Endothelial cell of umbilical vein (primary cell): ENCODE results near the gene RGR. TPM values are rescaled to one million over a fixed set of nuclear protein-coding genes. Genes with fewer than 3 reads are reported as not detected.

Experiments used
- BruUV-seq: library from RNA; stranded (reverse); fragments of 400-500 nt; replicated peaks from 2 replicates; lab custom pipeline; 2021; lab: Mats Ljungman, UMichigan
- CTCF ChIA-PET: fragments of 300-600, 350-600 bp; sonication (Branson Sonifier 250); formaldehyde crosslinking; loops from one replicate; lab custom pipeline; 2021; ENCODE audit warnings: antibody characterized with exemption, inconsistent platforms; lab: Charles Lee
- POLR2A ChIA-PET: fragments of 300-600, 350-600 bp; sonication (Branson Sonifier 250); formaldehyde crosslinking; loops from one replicate; lab custom pipeline; 2021; ENCODE audit warnings: antibody characterized with exemption, inconsistent platforms; lab: Charles Lee
- DNase-seq: peaks from one replicate; pipeline ENCODE4 v3.0.0-alpha.2; 2011; ENCODE audit warnings: low read depth, low spot score
- FAIRE-seq: peaks from 2 replicates; lab custom pipeline; 2011; peaks lifted over from hg19 to GRCh38; lab: Jason Lieb, UNC
- H2AFZ ChIP-seq: 2 replicates; pipeline ENCODE4 v1.6.0; 2012; ENCODE audit warnings: low read depth, low read length, control low read depth, inconsistent platforms
- H3K27ac ChIP-seq: 2 replicates; pipeline ENCODE4 v1.5.1; 2011; ENCODE audit warnings: low read depth, mild to moderate bottlenecking, control low read depth, low read length, moderate library complexity; ENCODE audit not compliant: insufficient read depth
- H3K27me3 ChIP-seq, 2 experiments: 2 replicates each; pipeline versions ENCODE4 v1.6.0 to v1.6.1; 2011; ENCODE audit warnings: low read length in 2 of 2, mixed read lengths in 1 of 2; ENCODE audit not compliant: control insufficient read depth in 2 of 2, insufficient read depth in 2 of 2
- H3K36me3 ChIP-seq, 2 experiments: 2 replicates in 1 of 2; 3 replicates in 1 of 2; pipeline ENCODE4 v1.5.1; 2011; ENCODE audit warnings: low read length in 2 of 2, mild to moderate bottlenecking in 1 of 2, moderate library complexity in 1 of 2; ENCODE audit not compliant: control insufficient read depth in 2 of 2, insufficient read depth in 2 of 2; ENCODE audit errors: extremely low read depth in 1 of 2
- H3K4me1 ChIP-seq: 3 replicates; pipeline ENCODE4 v1.5.1; 2011; ENCODE audit warnings: mild to moderate bottlenecking, low read length; ENCODE audit not compliant: control insufficient read depth, insufficient read depth; ENCODE audit errors: extremely low read depth
- H3K4me2 ChIP-seq: 2 replicates; pipeline ENCODE4 v1.6.1; 2011; ENCODE audit warnings: low read length, control low read depth, mixed read lengths; ENCODE audit not compliant: insufficient read depth
- H3K4me3 ChIP-seq, 3 experiments: fragments of 200-600 bp in 1 of 3; sonication (generic), shearing (Covaris generic) in 1 of 3; replicated peaks in 1 of 3; 2 replicates each; pipeline ENCODE4 v1.5.1; 2011 to 2016; ENCODE audit warnings: control low read depth in 3 of 3, low read length in 3 of 3, mild to moderate bottlenecking in 2 of 3, inconsistent platforms in 1 of 3, low read depth in 1 of 3, moderate library complexity in 1 of 3; ENCODE audit not compliant: insufficient read depth in 1 of 3
- H3K79me2 ChIP-seq: 2 replicates; pipeline ENCODE4 v1.6.0; 2012; ENCODE audit warnings: low read length, inconsistent platforms; ENCODE audit not compliant: control insufficient read depth, insufficient read depth
- H3K9ac ChIP-seq: replicated peaks from 2 replicates; pipeline ENCODE3; 2011; ENCODE audit warnings: low read length, control low read depth; ENCODE audit not compliant: insufficient read depth; ENCODE audit errors: extremely low read depth
- H3K9me1 ChIP-seq: replicated peaks from 3 replicates; pipeline ENCODE4 v1.6.0; 2011; ENCODE audit warnings: mild to moderate bottlenecking, low read length; ENCODE audit not compliant: control insufficient read depth, insufficient read depth; ENCODE audit errors: extremely low read depth
- H3K9me3 ChIP-seq: replicated peaks from 2 replicates; pipeline ENCODE4 v1.5.1; 2012; ENCODE audit warnings: low read length, inconsistent platforms; ENCODE audit not compliant: control insufficient read depth, insufficient read depth
- H4K20me1 ChIP-seq: replicated peaks from 2 replicates; pipeline ENCODE3; 2011; ENCODE audit warnings: mild to moderate bottlenecking, low read length; ENCODE audit not compliant: control insufficient read depth, insufficient read depth; ENCODE audit errors: extremely low read depth
- CTCF ChIP-seq, 2 donors: IDR thresholded peaks; 1 replicate in 1 of 2; 2 replicates in 1 of 2; pipeline ENCODE4 v1.5.1; 2011; ENCODE audit warnings: low read length in 2 of 2, mild to moderate bottlenecking in 2 of 2, moderate library complexity in 2 of 2, control low read depth in 1 of 2, inconsistent platforms in 1 of 2, low read depth in 1 of 2; ENCODE audit not compliant: insufficient read depth in 1 of 2; ENCODE audit errors: extremely low read depth in 1 of 2
- EZH2 ChIP-seq: IDR thresholded peaks from 2 replicates; pipeline ENCODE4 v1.6.1; 2012; ENCODE audit warnings: borderline replicate concordance, low read depth, mild to moderate bottlenecking, moderate library complexity, low read length, inconsistent platforms; ENCODE audit not compliant: severe bottlenecking
- FOS ChIP-seq: IDR thresholded peaks from 2 replicates; pipeline ENCODE4 v1.6.1; 2011; ENCODE audit warnings: mild to moderate bottlenecking, low read length, moderate library complexity, borderline replicate concordance; ENCODE audit not compliant: insufficient read depth
- GATA2 ChIP-seq: IDR thresholded peaks from 2 replicates; pipeline ENCODE4 v1.7.0; 2011; ENCODE audit warnings: low read depth, mild to moderate bottlenecking, moderate library complexity, mixed read lengths, low read length; ENCODE audit not compliant: insufficient read length, insufficient read depth
- JUN ChIP-seq: IDR thresholded peaks from 2 replicates; pipeline ENCODE4 v1.6.1; 2011; ENCODE audit warnings: borderline replicate concordance, low read depth; ENCODE audit not compliant: insufficient read length, insufficient read depth
- MAX ChIP-seq: IDR thresholded peaks from 2 replicates; pipeline ENCODE4 v1.6.1; 2011; ENCODE audit not compliant: insufficient read depth, insufficient read length
- MYC ChIP-seq: IDR thresholded peaks from one replicate; pipeline ENCODE4 v1.6.1; 2011; ENCODE audit warnings: mild to moderate bottlenecking, low read depth, low read length
- POLR2A ChIP-seq: IDR thresholded peaks from 2 replicates; pipeline ENCODE4 v1.6.1; 2012; ENCODE audit warnings: low read depth, mild to moderate bottlenecking, control low read depth, low read length
- POLR2AphosphoS5 ChIP-seq: IDR thresholded peaks from 2 replicates; pipeline ENCODE4 v1.6.1; 2012; ENCODE audit warnings: low read depth, mild to moderate bottlenecking, control low read depth, low read length, moderate library complexity; ENCODE audit not compliant: insufficient read depth
- dilution Hi-C: fragments of 300-500 bp; cut with MboI; formaldehyde crosslinking; loops from one replicate; pipeline ENCODE4 v1.15.0; 2019; ENCODE audit warnings: low sequenced_read_pairs; ENCODE audit not compliant: extremely low pct_ligation_motif_present
- intact Hi-C: fragments of 100-400 bp; cut with micrococcal nuclease; formaldehyde crosslinking; loops from one replicate; pipeline ENCODE4 v1.10.0; 2022
- polyA plus RNA-seq, 4 experiments: library from polyadenylated mRNA; depleted of rRNA in 3 of 4; stranded (reverse) in 3 of 4; unstranded in 1 of 4; fragments of >200 nt; gene quantifications; 2 replicates each; pipeline versions ENCODE4 v1.2.1 to v1.2.3, GENCODE V29; 2011 to 2012; ENCODE audit warnings: missing spikeins in 1 of 4
- total RNA-seq: library from RNA; stranded (reverse); gene quantifications from 2 replicates; pipeline ENCODE4 v1.2.3, GENCODE V29; 2021

The RGR gene
- total and polyA plus RNA-seq, 2 donors (not counting 3 experiments of a cell fraction or from before 2014, with no cell fraction given) = not detected

- no peak overlapping the region for H3K4me3 ChIP-seq
- peaks cover 0 to 1% of the 10 kb centered on the region in 2 experiments for H3K27me3 ChIP-seq
- CTCF ChIA-PET = interaction anchor here (1.0 to 2.2 kb wide), 5 partner anchors 10 to 282 kb away, joined by 3 to 11 read pairs (median 6); no protein-coding TSS in a partner anchor
- no peaks in the 10 kb centered on the region for H3K9me3 ChIP-seq
- no peaks in the 10 kb centered on the region for H3K36me3 ChIP-seq
- TF ChIP-seq JUN = no peak
- TF ChIP-seq MYC = no peak
- TF ChIP-seq CTCF (IDR thresholded peaks at IDR 0.05; ENCODE audit: extremely low read depth in 1 of 2, insufficient read depth in 1 of 2, low read depth in 1 of 2, low read length in 2 of 2) = no peak
- no peak for TF ChIP-seq POLR2AphosphoS5
- TF ChIP-seq FOS = no peak
- no peak for TF ChIP-seq POLR2A
- no peak for TF ChIP-seq GATA2
- TF ChIP-seq MAX = no peak
- no peak for TF ChIP-seq EZH2
- DNase-seq (no peak), FAIRE-seq (no peak)
- no peak overlapping the region for H3K4me2 ChIP-seq
- H3K9me1 ChIP-seq = no peaks in the 10 kb centered on the region
- POLR2A ChIA-PET = no interaction called here
- H3K4me1 ChIP-seq = no peaks in the 10 kb centered on the region
- intact Hi-C loops (no loop called here), dilution Hi-C loops (no loop called here)
- BruUV-seq = no TSS peak
- no peak overlapping the region for H3K27ac ChIP-seq
- no peak overlapping the region for H2AFZ ChIP-seq
- no peaks in the 10 kb centered on the region for H4K20me1 ChIP-seq
- H3K79me2 ChIP-seq = no peaks in the 10 kb centered on the region
- no peak overlapping the region for H3K9ac ChIP-seq
Observed at GRCh38 chr10:84254552-84255478, 10.0 kb downstream of the RGR start.
